B cell (primary cell): ENCODE data around the gene TRIM66.

Experiments
- CTCF ChIP-seq: fragments of 200-600 bp; IDR thresholded peaks from one replicate; pipeline ENCODE4 v1.8.0; 2022; ENCODE audit warnings: antibody characterized with exemption, mild to moderate bottlenecking
- EZH2 ChIP-seq: IDR thresholded peaks from 2 replicates; pipeline ENCODE4 v1.6.1; 2012; ENCODE audit warnings: borderline replicate concordance, low read depth, mild to moderate bottlenecking, moderate library complexity, low read length; ENCODE audit not compliant: insufficient read depth, poor library complexity, severe bottlenecking

GRCh38 chr11:8646873-8647272, 35.6 kb downstream of the TRIM66 start:
- no peak for TF ChIP-seq EZH2
- no peak for TF ChIP-seq CTCF
